HG03097 (cell line): Measurements from ENCODE around the gene SLC35E3.

Experiments used
- ATAC-seq: cut with Tn5 transposase; IDR thresholded peaks from one replicate; pipeline ENCODE4 v1.9.1; 2021; ENCODE audit not compliant: unreplicated experiment, low FRiP score

Gene SLC35E3

DNA sequence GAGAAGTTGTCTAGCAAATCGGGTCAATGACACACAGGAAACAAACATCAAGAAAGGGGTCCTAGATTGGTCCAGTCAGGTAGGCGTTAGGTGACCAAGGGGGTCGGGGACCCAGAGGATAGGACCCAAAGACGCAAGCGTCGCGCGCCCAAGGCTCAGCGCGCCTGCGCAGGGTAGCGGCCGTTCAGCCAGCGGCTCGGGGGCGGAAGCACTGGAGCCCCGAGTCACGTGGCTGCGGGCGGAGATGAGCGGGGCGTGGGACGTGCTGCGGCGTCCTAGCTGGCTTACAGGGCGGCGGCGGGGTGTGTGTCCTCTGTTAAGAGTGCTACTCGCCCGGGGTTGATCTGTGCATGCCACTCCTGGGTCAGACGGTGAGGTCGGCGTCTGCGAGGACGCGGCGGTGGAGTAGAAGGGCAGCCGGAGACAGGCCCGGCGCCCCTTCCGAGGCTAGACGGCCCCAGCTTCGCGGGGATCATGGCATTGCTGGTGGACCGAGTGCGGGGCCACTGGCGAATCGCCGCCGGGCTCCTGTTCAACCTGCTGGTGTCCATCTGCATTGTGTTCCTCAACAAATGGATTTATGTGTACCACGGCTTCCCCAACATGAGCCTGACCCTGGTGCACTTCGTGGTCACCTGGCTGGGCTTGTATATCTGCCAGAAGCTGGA, at the start of gene SLC35E3:
Gene SLC35E3, plus strand, starts transcription at position 273 of the 668 bp plus-strand sequence. Its CDS starts 202 bp downstream, at position 475.
- peak; percentile 96 for ATAC-seq

DNA sequence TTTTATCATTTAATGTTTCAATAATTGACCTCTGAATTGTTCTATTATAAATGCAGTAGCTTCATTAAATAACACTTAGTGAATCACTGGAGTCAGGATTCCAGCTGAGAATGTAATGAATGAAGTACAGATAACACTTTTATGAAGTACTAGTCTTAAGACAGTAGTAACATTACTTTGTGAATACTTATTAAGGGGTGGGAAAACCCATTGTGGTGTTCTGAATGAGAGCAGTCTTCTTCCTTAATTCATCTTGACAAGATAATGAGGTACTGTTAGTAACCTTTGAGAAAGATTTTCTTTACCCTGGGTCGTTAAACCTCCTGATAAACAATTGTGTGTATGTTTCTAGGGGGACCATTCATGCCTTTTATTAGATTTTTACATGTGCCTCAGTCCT, 46.5 kb upstream of the SLC35E3 start:
- ATAC-seq, result no peak

DNA sequence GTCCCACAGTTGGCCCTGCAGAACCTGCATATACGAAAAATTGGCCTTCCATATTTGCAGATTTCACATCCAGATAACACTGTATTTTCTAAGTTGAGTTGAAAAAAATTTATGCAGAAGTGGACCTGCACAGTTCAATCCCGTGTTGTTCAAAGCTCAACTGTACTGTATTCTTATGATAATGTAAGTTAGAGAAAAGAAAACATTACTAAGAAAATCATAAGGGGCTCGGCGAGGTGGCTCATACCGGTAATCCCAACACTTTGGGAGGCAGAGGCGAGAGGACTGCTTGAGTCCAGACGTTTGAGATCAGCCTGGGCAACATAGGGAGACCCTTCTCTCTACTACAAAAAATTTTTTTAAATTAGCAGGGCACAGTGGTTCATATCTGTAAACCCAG, 18.2 kb upstream of the SLC35E3 start:
- ATAC-seq, result no peak

DNA sequence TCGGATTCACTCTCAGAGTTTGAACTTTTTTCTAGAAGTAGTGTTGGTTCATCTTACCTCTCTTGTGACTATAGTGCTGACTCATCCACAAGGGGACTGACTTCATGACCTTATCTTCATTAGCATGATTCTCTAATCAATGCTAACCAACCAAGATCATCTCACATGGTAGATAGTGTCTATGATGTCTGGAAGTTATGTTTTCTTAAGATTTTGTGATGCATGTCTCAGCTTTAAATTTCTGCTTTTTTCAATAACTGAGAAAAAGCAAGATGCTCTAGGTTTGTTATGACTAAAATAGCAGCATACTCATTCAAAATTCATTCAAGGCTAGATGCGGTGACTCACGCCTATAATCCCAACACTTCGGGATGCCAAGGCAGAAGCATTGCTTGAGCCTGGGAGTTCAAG, 12.3 kb upstream of the SLC35E3 start:
- no peak for ATAC-seq

DNA sequence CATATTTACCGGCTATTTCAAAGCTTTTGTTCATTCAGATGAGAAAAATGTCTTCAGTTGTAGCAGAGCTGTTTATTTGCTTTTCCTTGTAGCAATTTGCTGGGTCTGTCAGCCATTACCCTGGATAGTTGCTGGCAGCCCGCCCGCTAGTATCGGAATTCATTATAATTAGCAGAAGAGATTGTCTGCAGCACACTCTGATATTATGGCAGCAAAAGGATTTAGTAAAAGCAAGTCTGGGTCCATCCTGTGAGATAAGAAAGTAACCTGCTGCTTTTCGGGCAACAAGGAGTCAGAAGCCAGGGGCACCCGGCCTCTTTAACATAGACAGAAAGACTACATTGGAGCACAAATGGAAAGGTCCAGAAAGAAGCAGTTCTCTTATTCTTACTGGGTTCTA, 6.1 kb upstream of the SLC35E3 start:
- ATAC-seq, result no peak

DNA sequence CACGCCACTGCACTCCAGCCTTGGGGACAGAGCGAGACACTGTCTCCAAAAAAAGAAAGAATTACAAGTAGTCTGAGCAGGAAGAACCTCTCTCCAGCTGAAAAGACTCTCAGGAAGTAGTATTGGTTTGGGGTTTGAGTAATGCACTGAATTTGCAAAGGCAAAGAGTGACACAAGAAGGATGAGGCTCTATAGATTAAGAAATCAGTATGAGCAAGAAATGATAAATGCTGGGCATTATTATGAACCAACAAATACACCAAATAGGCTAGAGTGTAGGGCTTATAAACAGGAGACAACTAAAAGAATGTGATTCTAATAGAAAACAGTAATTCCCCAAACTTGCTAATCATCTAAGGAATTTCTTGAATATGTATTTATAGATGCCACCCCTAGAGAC, 2.6 kb upstream of the SLC35E3 start:
- ATAC-seq, result no peak

DNA sequence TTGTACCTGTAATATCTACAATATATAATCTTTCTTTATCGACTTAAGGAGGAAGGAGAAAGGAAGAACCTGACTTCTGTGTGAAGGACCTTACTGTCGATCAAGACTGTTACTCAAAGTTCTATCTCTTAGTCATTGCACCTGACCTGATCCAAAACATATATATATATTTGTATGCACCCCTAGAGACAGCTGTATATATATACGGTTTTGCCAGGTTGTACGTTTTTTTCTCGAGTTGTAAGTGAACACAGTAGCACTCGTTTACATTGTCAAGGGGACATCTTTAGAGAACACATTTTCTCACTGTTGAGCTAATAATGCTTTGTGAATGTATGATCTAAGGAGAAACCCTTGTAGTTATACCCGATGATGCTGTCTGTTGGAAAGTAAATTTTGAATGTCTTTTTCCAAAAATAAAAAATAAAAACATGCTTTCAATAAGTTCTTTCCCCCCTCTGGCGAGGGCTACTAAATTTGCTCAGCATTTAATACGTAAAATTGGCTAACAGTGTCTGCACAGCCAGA, 536 bp upstream of the SLC35E3 start:
- no peak for ATAC-seq

DNA sequence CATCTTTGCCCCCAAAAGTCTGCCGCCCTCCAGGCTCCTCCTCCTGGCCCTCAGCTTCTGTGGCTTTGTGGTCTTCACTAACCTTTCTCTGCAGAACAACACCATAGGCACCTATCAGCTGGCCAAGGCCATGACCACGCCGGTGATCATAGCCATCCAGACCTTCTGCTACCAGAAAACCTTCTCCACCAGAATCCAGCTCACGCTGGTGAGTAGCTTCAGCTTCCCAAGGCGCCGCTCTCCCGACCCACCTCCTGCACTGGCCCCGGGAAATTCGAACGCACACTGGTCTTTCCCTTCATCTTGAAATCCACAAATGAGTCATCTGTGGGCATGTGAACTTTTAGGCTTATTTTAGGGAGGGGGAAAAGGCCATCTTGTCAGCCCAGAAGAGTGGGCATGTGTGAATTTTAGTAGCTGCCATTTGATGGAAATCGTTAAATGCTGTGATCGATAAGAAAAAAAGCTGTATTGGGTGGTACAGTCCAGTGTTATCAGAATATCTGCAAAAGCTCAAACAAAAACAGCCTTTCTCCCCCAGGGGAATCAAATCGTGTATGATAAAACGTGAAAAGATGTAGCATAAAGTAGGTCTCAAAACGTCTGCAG, 700 bp downstream of the SLC35E3 start:
- peak; percentile 26 for ATAC-seq

DNA sequence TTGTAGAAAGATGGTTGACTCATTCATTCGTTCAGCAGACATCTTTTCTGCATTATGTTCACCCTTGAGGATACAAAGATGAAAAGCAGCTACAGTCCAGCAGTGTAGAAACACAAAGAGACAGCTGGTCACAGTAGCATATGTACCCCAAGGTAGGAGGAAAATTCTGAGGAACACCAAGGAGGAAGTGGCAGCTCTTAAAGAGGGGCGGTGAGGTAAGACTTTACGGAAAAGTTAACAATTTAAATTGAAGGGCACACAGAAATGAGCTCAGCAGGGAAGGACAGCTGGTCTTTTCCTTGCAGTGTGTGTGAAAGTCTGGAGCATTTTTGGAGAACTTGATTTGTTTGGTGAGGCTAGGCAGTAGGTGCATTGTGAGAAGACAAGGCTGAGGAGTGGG, 3.5 kb downstream of the SLC35E3 start:
- no peak for ATAC-seq

DNA sequence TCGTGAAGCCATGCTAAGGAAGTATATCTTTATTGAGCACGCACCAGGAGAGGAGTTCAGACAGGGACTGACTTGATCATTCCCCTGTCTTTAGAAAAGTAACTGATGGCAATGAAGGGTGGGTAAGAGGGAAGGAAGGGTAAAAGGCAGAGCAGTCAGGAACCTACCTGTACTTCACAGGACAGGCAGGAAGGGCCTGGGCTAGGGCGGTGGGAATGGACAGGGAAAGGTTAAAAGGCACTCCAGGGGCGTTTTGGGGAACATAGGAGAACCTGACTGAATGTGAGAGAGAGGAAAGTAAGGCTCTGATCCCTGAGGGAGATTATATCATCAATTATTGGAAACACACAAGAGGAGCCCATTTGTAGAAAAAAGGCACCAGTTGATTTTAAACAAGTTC, 3.9 kb downstream of the SLC35E3 start:
- ATAC-seq, result no peak

DNA sequence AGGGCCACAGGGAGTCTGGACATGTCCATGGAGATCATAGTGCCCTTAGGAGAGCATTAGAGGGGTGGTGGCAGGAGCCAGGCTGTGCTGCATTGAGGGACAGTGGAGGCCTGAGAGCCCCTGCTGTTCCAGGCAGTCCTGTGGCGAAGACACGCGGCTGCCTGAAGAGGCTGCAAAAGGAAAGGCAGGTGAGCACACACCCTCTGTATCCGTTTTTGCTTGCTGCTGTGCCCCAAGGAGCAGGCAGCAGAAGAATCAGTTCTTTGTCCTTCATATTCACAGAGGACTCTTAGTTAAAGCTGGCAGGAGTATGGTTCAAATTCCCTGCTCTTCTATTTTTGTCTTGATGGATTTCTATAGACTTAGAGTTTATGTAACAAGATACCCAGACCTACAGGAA, 4.5 kb downstream of the SLC35E3 start:
- no peak for ATAC-seq

DNA sequence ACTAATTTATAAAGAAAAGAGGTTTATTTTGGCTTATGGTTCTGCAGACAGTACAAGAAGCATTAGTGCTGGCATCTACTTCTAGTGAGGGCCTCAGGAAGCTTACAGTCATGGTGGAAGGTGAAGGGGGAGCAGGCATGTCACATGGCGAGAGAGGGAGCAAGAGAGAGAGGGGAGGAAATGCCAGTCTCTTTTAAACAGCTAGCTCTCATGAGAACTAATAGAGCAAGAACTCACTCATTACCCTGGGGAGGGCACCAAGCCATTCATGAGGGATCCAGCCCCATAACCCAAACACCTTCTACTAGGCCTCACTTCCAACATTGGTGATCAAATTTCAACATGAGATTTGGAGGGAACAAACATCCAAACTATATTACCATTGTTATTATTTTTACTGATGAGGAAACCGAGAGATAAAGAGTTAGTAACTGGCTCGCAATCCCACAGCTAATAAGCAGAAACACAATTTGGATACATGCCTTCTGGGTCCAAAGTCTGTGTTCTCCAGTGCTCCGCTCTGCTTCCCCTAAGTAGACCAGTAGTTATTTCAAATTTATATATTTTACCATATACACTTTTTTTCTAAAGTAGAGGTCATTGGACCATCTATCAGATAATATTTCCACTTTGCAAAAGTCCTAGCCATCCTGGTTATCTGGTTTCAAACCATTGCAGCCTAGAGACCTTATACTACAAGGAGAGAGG, 9.7 kb downstream of the SLC35E3 start:
- no peak for ATAC-seq

DNA sequence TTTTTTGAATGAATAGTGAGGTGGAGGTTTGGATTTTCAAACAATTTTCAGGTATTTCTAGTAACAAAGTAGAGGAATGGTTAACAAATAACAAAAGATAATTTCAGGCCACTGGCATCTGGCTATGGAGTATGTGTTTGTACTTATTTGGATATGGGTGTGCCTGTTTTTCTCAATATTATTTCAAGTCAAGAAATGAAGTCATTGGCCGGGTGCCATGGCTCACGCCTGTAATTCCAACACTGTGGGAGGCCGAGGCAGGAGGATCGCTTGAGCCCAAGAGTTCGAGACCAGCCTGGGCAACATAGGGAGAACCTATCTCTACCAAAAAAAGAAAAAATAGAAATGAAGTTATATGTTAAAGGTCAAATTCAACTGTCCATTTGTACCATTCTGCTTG, 13.9 kb downstream of the SLC35E3 start:
- ATAC-seq, result no peak

DNA sequence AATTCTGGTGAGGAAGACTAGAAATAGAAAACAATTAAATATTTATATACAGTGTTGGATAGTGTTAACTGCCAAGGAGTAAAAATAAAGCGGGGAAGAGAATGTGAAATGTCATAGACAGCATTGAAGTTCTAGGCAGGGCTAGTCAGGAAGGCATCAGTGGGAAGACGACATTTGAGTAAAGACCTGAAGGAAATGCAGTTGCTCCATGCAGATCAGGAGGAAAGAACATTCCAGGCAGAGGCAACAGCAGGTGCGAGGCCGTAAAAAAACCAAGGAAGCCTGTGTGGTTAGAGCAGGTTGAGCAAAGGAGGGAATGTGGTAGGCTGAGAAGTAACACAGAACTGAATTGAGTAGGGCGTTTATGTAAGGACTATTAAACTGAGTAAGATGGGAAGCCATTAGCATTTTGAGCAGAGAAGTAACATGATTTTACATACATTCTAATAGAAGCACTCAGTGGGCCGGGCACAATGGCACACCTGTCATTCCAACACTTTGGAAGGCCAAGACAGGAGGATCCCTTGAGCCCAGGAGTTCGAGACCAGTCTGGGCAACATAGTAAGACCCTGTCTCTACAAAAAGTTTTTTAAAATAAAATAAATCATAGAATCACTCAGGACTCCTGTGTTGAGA, 14.9 kb downstream of the SLC35E3 start:
- no peak for ATAC-seq

DNA sequence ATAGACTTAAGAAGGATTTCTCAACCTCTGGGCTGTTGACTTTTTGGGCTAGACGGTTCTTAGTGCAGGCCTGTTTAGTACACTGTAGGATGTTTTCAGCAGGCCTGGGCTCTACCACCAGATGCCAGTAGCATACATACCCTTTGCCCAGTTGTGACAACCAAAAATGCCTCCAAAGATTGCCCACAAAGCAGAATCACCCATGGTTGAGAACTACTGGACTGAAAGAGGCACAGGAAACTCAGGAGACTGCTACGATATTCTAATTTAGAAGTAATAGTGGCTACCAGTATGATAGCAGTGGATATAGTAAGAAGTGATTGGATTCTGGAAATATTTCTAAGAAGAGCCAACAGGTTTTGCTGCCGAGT, 15.5 kb downstream of the SLC35E3 start:
- ATAC-seq, result no peak

DNA sequence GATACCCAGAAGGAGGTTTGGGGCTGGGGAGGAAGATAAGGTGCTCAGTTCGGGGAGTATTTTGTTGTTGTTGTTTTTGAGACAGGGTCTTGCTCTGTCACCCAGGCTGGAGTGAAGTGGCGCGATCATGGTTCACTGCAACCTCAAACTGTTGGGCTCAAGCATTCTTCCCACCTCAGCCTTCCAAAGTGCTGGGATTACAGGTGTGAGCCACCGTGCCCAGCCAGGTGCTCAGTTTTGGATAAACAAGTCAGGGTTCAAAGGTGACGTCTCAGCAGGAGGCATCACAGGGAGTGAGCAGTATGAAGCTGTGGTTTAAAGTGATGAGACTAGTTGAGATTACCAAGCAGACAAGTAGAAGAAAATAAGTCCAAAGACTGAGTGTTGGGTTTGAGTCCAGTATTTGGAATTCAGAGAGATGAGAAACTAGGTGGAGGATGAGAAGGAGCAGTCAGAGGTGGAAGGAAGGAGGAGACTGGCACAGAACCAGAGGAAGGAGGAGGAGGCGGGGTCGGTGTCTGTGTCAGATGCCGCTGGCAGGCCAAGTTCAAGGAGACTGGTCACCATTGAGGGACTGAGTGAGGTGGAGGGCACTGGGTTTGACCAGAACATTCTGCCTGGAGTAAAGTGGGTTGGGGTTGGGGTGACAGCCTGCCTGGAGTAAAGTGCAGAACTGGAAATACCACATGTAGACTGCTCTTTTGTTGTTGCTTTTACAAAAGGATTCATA, 16.1 kb downstream of the SLC35E3 start:
- no peak for ATAC-seq

DNA sequence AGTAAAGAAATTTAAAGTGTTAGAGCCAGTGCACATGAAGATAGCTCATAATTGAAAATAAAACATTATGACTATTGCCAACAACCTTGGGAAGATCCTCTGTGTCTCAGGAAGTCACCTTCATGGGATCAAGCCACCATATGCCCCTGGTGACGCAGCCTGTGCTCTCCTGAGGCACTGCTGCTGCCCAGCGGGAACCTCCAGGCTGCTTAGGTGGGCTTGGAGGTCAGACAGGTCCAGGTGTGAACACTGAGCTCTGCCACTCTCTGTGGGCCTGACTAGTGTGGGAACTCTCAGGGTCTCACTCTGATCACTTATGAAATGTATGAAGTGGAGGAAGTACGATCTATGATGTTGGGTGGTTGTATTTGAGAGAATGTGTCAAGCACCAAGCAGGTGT, 16.7 kb downstream of the SLC35E3 start:
- ATAC-seq, result no peak

DNA sequence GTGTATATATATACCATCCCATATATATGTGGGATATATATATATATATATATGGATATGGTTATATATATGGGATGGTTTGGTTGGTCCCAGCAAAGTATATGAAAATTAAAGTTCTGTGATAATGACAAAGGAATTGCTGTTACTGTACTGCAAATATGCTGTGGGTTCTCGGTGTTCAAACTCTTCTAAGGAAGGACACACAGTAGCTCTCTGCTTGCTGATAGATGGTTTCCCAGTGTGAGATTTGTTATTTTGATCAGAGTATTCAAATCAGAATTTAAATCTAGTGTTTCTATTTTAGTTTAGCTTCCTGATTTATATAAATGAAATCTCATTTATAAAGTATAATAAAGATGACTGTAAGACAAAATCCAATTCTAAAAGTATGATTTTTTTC, 19.7 kb downstream of the SLC35E3 start:
- no peak for ATAC-seq

DNA sequence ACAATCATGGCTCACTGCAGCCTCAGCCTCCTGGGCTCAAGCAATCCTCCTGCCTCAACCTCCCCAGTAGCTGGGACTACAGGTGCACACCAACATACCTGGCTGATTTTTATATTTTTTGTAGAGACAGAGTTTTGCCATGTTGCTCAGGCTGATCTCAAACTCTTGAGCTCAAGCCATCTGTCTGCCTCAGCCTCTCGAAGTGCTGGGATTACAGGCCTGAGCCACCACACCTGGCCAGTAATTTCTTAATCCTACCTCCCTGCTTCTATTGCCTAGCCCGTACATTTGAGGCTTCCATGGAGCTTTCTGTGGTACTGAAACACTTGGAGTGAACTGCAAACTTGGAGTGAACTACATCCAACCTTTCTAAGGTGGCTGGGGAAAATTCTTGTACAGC, 20.7 kb downstream of the SLC35E3 start:
- no peak for ATAC-seq

DNA sequence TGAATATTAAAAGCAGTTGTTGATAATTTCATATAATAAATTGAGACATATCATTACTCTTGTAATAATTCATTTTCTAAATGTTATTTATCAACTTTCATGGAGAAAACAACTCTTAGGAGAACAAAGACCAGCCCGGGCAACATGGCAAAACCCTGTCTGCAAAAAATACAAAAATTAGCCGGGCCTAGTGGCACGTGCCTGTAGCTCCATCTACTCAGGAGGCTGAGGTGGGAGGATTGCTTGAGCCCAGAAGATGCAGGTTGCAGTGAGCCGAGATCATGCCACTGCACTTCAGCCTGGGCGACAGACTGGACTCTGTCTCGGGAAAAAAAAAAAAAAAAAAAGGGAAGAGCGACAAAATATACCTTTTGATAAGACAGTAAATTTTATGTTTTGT, 21.2 kb downstream of the SLC35E3 start:
- ATAC-seq, result no peak
